OCI-LY1 (cell line): Measurements from ENCODE around the gene TRIM40.

ENCODE experiments used
- H2AFZ ChIP-seq: fragments of 200-600 bp; sonication (generic), shearing (Covaris generic); 2 replicates; pipeline ENCODE4 v1.6.0; 2014; ENCODE audit warnings: antibody characterized with exemption, mild to moderate bottlenecking, low read length
- H3F3A ChIP-seq: fragments of 200-600 bp; sonication (generic), shearing (Covaris generic); 2 replicates; pipeline ENCODE4 v1.6.0; 2014; ENCODE audit warnings: mild to moderate bottlenecking, antibody characterized with exemption, low read length, moderate library complexity; ENCODE audit not compliant: insufficient read depth
- H3K27ac ChIP-seq: fragments of 200-600 bp; sonication (generic); 2 replicates; pipeline ENCODE4 v1.5.1; 2014; ENCODE audit warnings: low read length, mixed run types, mild to moderate bottlenecking, low read depth; ENCODE audit not compliant: poor library complexity, severe bottlenecking
- H3K27me3 ChIP-seq: fragments of 200-600 bp; sonication (generic); 2 replicates; pipeline ENCODE4 v1.6.0; 2014; ENCODE audit warnings: antibody characterized with exemption, mild to moderate bottlenecking, low read length, moderate library complexity; ENCODE audit not compliant: insufficient read depth
- H3K36me3 ChIP-seq: fragments of 200-600 bp; sonication (generic); 2 replicates; pipeline ENCODE4 v1.6.1; 2014; ENCODE audit warnings: mild to moderate bottlenecking, antibody characterized with exemption, low read length, moderate library complexity, mixed read lengths; ENCODE audit not compliant: insufficient read depth
- H3K4me1 ChIP-seq: fragments of 200-600 bp; sonication (generic); 2 replicates; pipeline ENCODE4 v1.5.1; 2014; ENCODE audit warnings: mild to moderate bottlenecking, low read length, moderate library complexity; ENCODE audit not compliant: insufficient read depth, severe bottlenecking
- H3K4me2 ChIP-seq: fragments of 200-600 bp; sonication (generic), shearing (Covaris generic); 2 replicates; pipeline ENCODE4 v1.6.1; 2014; ENCODE audit warnings: low read length
- H3K4me3 ChIP-seq: fragments of 200-600 bp; sonication (generic); 2 replicates; pipeline ENCODE4 v1.5.1; 2014; ENCODE audit warnings: low read length, low read depth, mild to moderate bottlenecking, mixed read lengths; ENCODE audit not compliant: poor library complexity, severe bottlenecking
- H3K79me2 ChIP-seq: fragments of 200-600 bp; shearing (Covaris generic); 2 replicates; pipeline ENCODE4 v1.6.1; 2016; ENCODE audit warnings: mixed run types, low read length, mixed read lengths; ENCODE audit not compliant: insufficient read depth
- H3K9ac ChIP-seq: fragments of 200-600 bp; sonication (generic), shearing (Covaris generic); 2 replicates; pipeline ENCODE4 v1.6.1; 2014; ENCODE audit warnings: mild to moderate bottlenecking, low read length, mixed read lengths
- H3K9me2 ChIP-seq: fragments of 200-600 bp; sonication (generic), shearing (Covaris generic); 2 replicates; pipeline ENCODE4 v1.6.1; 2014; ENCODE audit warnings: low read depth, mild to moderate bottlenecking, low read length, mixed read lengths
- H3K9me3 ChIP-seq: fragments of 200-600 bp; shearing (Covaris generic); 2 replicates; pipeline ENCODE4 v1.6.1; 2014; ENCODE audit warnings: low read length, mixed read lengths
- H4K20me1 ChIP-seq: fragments of 200-600 bp; sonication (generic), shearing (Covaris generic); 2 replicates; pipeline ENCODE4 v1.6.0; 2016; ENCODE audit warnings: mild to moderate bottlenecking, low read length; ENCODE audit not compliant: insufficient read depth
- CTCF ChIP-seq: fragments of 200-600 bp; sonication (generic), shearing (Covaris generic); IDR thresholded peaks from 2 replicates; pipeline ENCODE4 v1.5.1; 2017; ENCODE audit warnings: mild to moderate bottlenecking, antibody characterized with exemption, low read length, moderate library complexity, mixed read lengths
- EZH2 ChIP-seq: fragments of 200-600 bp; sonication (generic), shearing (Covaris generic); IDR thresholded peaks from 2 replicates; pipeline ENCODE4 v1.8.0; 2017; ENCODE audit warnings: borderline replicate concordance, mixed run types, mild to moderate bottlenecking, antibody characterized with exemption, low read length, moderate library complexity, mixed read lengths

Gene TRIM40

GRCh38 chr6:30192076-30192475 lies 56.1 kb downstream of the TRIM40 start:
- Histone ChIP-seq H3K27ac (no peak overlapping the region), H3K9ac (no peak overlapping the region), H3K4me1 (no peaks in the 10 kb centered on the region), H3K4me2 (no peak overlapping the region), H3K9me2 (no peaks in the 10 kb centered on the region), H3F3A (no peaks in the 10 kb centered on the region), H4K20me1 (no peaks in the 10 kb centered on the region), H3K9me3 (no peaks in the 10 kb centered on the region), H3K4me3 (no peak overlapping the region), H2AFZ (no peak overlapping the region), H3K27me3 (no peaks in the 10 kb centered on the region), H3K79me2 (no peaks in the 10 kb centered on the region), H3K36me3 (peaks cover 88% of the 10 kb centered on the region)
- no peak for TF ChIP-seq CTCF
- no peak for TF ChIP-seq EZH2

- Histone ChIP-seq H3K9me3 (no peaks in the 10 kb centered on the region), H3K4me2 (no peak overlapping the region), H4K20me1 (no peaks in the 10 kb centered on the region), H3K36me3 (peaks cover 89% of the 10 kb centered on the region), H3K4me1 (peaks cover under 1% of the 10 kb centered on the region), H3K9me2 (no peaks in the 10 kb centered on the region), H3K79me2 (no peaks in the 10 kb centered on the region), H3K27ac (no peak overlapping the region), H3F3A (no peaks in the 10 kb centered on the region), H3K27me3 (no peaks in the 10 kb centered on the region), H3K9ac (no peak overlapping the region), H2AFZ (no peak overlapping the region), H3K4me3 (no peak overlapping the region)
- TF ChIP-seq EZH2 (no peak), CTCF (no peak)
Measured at GRCh38 chr6:30194797-30195690, 59.1 kb downstream of the TRIM40 start.

DNA sequence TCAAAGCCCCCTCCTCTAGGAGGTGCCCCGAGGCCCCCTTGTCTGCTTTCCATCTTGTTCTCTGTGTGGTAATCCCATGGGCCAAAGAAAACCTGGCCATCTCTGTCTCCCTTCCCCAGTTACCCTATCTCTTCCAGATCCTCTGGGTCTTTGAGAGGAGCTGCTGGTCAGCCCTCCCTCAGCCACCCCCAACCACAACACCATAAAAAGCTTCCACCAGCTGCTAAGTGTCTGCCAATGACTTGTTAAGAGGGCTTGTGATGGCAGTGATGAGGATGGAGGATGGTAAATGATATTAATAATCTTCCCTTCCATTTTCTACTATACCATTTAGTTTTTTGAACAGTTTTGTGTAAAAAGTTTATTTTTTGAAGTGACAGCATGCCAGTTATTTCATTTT lies 60.0 kb downstream of the TRIM40 start:
- Histone ChIP-seq H2AFZ (no peak overlapping the region), H3K79me2 (no peaks in the 10 kb centered on the region), H3F3A (no peaks in the 10 kb centered on the region), H3K9me3 (no peaks in the 10 kb centered on the region), H3K27ac (no peak overlapping the region), H3K36me3 (peaks cover 87% of the 10 kb centered on the region), H3K4me3 (no peak overlapping the region), H3K9me2 (no peaks in the 10 kb centered on the region), H4K20me1 (no peaks in the 10 kb centered on the region), H3K4me1 (peaks cover 10% of the 10 kb centered on the region), H3K4me2 (no peak overlapping the region), H3K9ac (no peak overlapping the region), H3K27me3 (no peaks in the 10 kb centered on the region)
- no peak for TF ChIP-seq EZH2
- TF ChIP-seq CTCF, result no peak
